Stimulated activated CD4-positive, alpha-beta T cell treated with anti-CD3 and anti-CD28 coated beads, Interleukin-15, amount 100 ng/mL, for 48 hours (primary cell): Measurements from ENCODE around the gene DIS3L2.
"Not testable (repeated sequence)": the region's sequence is repeated elsewhere in the genome, so short reads cannot be mapped to it uniquely, and the experiment has no call there.

Source experiments
- DNase-seq, 2 donors: peaks; one replicate each; pipeline ENCODE4 v3.0.0-alpha.2; 2020; ENCODE audit warnings: low read depth in 2 of 2

The DIS3L2 gene

GRCh38 chr2:232293191-232293590 lies 331.7 kb downstream of the DIS3L2 start:
- no peak for DNase-seq

GRCh38 chr2:232295971-232296370 lies 334.5 kb downstream of the DIS3L2 start:
- no peak for DNase-seq

GRCh38 chr2:232296776-232297525 lies 335.4 kb downstream of the DIS3L2 start:
- no peak for DNase-seq

GRCh38 chr2:232299084-232299483 lies 337.6 kb downstream of the DIS3L2 start:
- no peak for DNase-seq

DNA sequence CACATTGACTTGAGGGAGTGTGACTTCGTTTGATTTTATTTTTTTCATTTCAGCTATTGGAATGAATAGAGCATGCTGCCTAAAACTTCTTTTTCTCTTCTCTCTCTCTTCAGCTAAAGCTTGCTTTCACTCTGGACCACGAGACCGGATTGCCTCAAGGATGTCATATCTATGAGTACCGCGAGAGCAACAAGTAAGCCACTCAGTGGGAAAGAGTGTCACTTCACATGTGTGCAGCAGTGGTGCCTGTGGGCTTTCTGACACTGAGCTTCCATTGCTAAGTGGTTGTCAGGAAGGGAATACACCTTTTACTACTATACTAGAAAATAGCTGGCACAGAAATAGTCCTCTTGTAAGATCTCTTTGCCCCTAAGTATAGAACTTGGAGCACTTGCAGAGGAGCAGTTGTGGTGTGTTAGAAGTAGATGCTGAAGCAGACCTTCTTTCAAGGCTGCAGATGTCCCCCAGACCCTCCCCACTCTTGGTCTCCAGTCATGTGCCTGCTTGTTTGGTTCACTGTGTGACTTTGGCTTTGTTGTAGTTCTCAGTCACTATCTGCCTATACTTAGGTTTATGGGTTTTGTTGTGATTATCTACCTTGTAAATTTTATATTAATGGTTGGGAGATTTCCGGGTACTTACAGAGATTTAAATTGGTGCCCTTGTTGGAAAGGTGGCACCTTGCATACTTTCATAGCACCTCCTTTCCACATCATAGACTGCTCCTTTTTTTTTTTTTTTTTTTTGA lies 338.6 kb downstream of the DIS3L2 start:
- no peak for DNase-seq

DNA sequence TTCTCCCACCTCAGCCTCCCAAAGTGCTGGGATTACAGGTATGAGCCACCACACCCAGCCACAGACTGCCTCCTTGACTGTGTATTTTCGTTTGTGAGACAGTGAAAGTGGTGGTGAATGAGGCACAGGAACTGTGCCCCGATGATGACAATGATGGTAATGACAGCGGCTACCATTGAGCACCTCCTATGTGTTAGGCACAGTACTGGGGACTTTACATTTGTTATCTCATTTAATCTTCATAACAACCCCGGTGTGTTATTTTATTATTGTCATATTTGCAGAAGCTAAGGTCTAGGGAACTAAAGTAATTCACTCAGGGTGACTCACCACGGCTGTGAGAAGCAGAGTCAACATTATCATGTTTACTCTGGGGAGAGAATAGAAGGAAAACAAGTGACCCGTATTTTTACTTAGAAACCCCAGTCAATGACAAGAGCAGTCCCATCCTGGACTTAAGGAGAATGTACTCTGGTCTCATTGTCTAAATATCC lies 339.4 kb downstream of the DIS3L2 start:
- no peak for DNase-seq

- no peak for DNase-seq
Measured at GRCh38 chr2:232304236-232304635, 342.7 kb downstream of the DIS3L2 start.

- DNase-seq: no peak
Measured at GRCh38 chr2:232306741-232307305, 345.3 kb downstream of the DIS3L2 start.

GRCh38 chr2:232307854-232308253 lies 346.3 kb downstream of the DIS3L2 start:
- DNase-seq: no peak

DNA sequence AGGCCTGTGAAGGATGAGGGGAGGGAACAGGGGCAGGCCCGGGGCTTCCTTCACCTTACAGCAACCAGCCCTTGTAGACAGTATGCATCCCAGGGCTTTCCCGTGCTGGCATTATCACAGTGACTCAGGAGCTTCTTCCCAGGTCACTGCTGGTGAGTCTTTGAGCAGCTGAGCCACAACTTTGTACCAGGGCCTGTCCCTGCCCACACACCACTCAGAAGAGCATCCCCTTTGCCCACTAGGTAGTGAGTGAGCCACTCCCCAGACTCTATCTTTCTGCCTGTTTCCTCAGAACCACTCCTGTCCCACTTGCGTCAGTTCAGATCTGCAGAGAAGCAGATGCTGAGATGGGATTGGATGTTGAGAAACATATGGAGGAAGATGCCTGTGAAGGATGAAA lies 347.5 kb downstream of the DIS3L2 start:
- DNase-seq: no peak

DNA sequence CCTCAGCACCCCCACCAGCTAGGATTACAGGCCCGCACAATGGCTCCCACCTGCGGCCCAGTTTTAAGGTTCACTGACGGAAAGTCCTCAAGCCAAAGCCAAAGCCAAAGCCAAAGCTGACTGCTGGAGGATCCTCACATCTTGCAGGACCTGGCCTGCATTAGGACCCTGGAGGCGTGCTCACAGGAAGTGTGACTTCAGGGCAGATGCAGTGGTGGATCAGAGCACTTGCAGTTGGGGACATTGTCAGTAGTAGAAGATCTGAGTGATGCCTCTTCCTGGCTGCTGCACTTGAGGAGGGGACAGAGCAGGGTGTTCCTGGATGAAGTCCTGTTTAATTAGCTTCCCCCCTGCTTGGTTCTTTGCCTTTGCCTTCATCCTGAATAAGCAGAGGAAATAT lies 348.1 kb downstream of the DIS3L2 start:
- DNase-seq: no peak

DNA sequence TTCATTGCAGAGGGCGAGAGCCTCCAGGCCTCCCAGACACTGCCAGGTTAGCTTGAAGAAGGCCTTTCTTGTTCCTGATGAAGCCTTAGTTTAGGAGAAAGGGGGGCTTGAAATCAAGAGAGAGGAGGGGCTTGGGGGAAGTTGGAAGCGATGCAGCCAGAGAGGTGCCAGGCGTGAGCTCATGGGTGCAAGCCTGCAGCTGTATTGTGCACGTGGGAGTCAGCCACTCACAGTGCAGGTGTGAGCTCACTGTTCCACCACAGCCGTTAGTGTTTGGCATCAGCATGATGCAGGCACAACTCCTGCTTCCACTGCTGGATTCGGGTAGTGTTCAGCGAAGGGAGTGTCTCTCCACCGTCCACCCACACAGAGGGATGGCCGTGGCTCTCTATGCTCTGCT lies 348.6 kb downstream of the DIS3L2 start:
- no peak for DNase-seq

DNA sequence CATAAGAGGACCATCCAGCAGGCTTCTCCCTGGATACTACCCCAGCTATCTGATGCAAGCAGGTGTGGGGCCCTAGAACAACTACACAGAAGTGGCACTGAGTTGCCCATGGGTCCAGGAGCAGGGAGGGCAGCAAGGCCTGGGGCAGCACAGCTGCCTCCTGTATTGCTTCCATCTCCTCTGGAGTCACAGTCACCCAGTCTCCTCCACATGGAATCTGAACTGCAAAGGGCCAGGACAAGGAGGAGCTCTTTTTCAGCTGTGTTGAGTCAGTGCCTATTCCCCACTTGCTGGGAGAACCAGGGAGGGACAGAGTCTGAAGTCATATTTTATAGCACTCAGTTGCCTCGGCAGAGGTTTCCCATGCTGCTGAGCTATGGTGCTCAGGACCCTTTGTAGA lies 349.2 kb downstream of the DIS3L2 start:
- no peak for DNase-seq

GRCh38 chr2:232313645-232314044 lies 352.1 kb downstream of the DIS3L2 start:
- DNase-seq: not testable (repeated sequence)

GRCh38 chr2:232315049-232315922 lies 353.8 kb downstream of the DIS3L2 start:
- peak; percentile 61 to 67 for DNase-seq

DNA sequence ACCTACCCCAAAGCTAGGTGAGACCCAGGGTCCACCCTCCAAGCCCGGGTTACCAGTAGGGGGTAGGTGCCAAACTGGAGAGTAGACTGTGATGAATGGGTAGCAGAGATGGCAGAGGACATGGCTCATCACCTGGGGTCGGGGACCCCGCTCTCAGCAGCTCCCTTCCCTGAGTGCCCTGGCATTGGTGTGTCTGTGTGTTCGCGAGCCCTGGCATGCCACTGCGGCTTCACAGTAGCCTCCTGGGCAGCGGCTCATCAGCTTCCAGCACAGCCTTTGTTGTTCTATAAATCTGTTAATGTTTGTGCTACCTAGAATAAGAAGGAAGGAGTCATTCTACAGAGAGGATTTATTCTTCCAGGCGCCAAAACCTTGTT lies 354.4 kb downstream of the DIS3L2 start:
- DNase-seq: no peak

DNA sequence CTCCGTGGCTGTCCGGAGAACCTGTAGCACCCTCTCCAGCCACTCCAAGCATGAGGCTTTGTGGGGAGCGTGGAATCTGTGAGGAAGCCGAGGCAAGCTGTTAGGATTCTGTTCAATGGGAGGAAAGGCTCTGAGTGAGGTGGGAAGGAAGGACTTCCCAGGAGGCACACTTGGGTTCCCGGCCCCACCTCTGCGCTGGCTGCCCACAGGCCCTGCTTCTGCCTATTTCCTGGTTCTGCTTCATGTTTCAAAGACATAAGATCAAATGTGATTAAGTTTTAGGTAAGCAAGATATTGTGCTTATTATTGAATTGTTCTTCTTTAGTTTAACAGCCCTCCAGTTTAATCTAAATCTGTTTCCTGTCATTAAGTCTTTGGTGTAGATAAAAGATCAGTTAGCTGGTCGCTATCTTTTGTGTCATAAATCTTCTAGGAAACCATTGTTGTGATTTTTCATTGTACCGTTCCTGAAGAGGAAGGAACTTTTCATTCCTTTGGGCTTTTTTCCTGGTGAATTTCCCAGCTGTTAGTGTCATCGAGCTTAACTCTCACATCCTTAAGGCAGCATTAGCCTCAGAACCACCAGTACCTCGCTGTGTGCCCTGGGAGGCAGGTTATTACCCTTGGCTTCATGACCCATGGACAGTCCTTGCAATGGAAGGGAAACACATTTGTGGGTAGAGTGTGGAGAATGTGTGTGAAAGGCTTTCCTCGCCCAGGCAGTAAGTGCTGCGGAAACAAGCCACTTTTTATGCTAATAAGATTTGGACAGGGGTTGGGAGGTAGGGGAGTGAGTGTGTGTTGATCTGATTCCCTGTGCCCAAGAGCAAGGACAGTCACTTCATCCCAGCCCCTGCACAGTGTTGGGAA lies 355.2 kb downstream of the DIS3L2 start:
- DNase-seq: no peak

DNA sequence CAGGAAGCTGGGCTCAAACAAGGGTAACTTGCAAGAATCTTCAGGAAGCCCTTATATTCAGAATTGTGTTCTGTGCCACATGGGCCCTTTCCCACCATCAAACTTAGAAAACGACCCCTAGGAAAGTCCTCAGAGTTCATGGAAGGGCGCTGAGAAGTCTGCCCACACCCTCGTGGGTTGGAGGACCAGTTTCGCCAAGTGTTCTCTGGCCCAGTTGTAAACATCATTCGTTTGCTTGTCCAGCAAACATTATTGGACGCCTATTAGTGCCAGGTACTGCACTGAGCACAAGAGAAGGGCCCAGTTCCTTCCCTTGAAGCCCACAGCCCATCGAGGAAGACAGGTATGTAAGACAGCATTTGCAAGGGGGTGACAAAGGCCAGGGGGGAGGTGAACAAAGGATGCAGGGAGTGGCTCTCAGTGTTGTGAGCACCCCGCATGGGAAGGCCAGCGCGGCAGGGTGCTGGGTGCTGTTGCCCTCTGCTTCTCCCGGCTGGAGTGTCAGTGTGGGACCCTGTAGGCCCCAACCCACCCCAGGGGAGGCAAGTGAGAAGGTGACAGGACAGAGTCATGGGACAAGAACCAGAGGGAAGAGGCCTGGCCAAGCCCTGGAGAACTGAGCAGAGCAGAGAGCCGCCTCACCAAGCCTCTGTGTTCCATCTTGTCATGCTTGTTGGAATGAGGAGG lies 356.8 kb downstream of the DIS3L2 start:
- DNase-seq: no peak

DNA sequence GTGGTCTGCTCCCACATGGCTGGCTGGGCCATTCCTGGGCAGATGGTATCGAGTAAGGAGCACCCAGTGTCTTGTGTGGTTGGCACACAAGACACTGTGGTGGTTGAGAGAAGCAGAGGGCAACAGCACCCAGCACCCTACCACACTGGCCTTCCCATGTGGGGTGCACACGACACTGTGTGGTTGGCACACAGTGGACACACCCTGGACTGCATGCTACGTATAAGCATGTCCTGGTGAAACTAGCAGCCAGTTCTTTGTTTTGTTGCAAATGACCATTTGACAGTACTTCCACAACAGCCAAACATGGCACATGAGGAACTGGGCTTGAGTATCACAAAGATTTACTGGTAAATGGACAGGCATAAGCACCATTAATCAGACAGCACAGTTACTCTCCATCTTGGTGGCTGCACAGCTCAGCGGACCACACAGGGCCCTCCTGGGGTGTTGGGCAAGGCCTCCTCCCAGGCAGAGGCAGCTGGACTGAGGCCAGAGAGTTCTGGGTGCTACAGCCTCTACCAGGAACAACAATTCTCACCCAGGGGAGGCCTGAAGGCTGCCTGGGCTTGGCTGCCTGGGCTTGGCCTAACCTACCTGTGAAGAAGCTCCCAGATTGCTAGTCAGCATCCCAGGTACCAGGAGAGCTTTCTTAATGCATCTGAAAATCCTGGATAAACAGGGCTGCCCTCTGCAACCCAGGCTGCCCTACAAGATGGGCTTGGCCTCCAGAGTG lies 357.7 kb downstream of the DIS3L2 start:
- no peak for DNase-seq
